SJCRH30 (cell line): ENCODE measurements around the gene SYT7. TPM values are rescaled to one million over a fixed set of nuclear protein-coding genes. Genes with fewer than 3 reads are reported as not detected.
A peak's percentile ranks its signal among the peaks of the same experiment; 100 is the strongest.

Experiments
- DNase-seq, 2 experiments: peaks; one replicate each; pipeline ENCODE4 v3.0.0-alpha.2; 2015 to 2020
- H3K27ac ChIP-seq: fragments of 250-450 bp; sonication (Bioruptor Pico); 2 replicates; pipeline ENCODE4 v1.5.1; 2020; ENCODE audit warnings: mild to moderate bottlenecking, moderate library complexity
- H3K27me3 ChIP-seq: fragments of 250-450 bp; sonication (Bioruptor Pico); 2 replicates; pipeline ENCODE4 v1.5.1; 2020; ENCODE audit warnings: mild to moderate bottlenecking, moderate library complexity
- H3K36me3 ChIP-seq: fragments of 250-450 bp; sonication (Bioruptor Pico); 2 replicates; pipeline ENCODE4 v1.5.1; 2020; ENCODE audit warnings: mild to moderate bottlenecking, moderate library complexity
- H3K4me1 ChIP-seq: fragments of 250-450 bp; sonication (Bioruptor Pico); 2 replicates; pipeline ENCODE4 v1.5.1; 2020; ENCODE audit warnings: mild to moderate bottlenecking, moderate library complexity
- H3K4me3 ChIP-seq: fragments of 250-450 bp; sonication (Bioruptor Pico); 2 replicates; pipeline ENCODE4 v1.5.1; 2020; ENCODE audit warnings: mild to moderate bottlenecking, moderate library complexity
- H3K9me3 ChIP-seq: fragments of 250-450 bp; sonication (Bioruptor Pico); replicated peaks from 2 replicates; pipeline ENCODE4 v1.5.1; 2020; ENCODE audit warnings: mild to moderate bottlenecking, moderate library complexity
- total RNA-seq: library from RNA; depleted of rRNA; stranded (reverse); fragments of >200 nt; shearing (Covaris generic); gene quantifications from 2 replicates; pipeline ENCODE4 v1.2.3, GENCODE V29; 2014

The SYT7 gene
- total RNA-seq, 1 experiment from 2014 or later, result 1.1 TPM

- Histone ChIP-seq H3K9me3 (no peaks in the 10 kb centered on the region), H3K4me3 (no peak overlapping the region), H3K27me3 (no peaks in the 10 kb centered on the region), H3K36me3 (no peaks in the 10 kb centered on the region), H3K4me1 (no peaks in the 10 kb centered on the region), H3K27ac (no peak overlapping the region)
- no peak for DNase-seq
These were observed 20.1 kb downstream of the SYT7 start for GRCh38 chr11:61560751-61561150.

- Histone ChIP-seq H3K36me3 (no peaks in the 10 kb centered on the region), H3K4me3 (no peak overlapping the region), H3K9me3 (no peaks in the 10 kb centered on the region), H3K27me3 (no peaks in the 10 kb centered on the region; the same call in 1 of the 2 replicates), H3K4me1 (peaks cover 10% of the 10 kb centered on the region), H3K27ac (no peak overlapping the region)
- peak in 1 of 2 experiments; percentile 23 for DNase-seq
These were observed 24.3 kb downstream of the SYT7 start for GRCh38 chr11:61556621-61557020.

GRCh38 chr11:61555978-61556377, 24.9 kb downstream of the SYT7 start:
- no peak overlapping the region for H3K4me3 ChIP-seq
- H3K9me3 ChIP-seq, result no peaks in the 10 kb centered on the region
- H3K27ac ChIP-seq, result no peak overlapping the region
- no peak for DNase-seq
- H3K27me3 ChIP-seq, result no peaks in the 10 kb centered on the region; the same call in 1 of the 2 replicates
- no peaks in the 10 kb centered on the region for H3K36me3 ChIP-seq
- H3K4me1 ChIP-seq, result peaks cover 10% of the 10 kb centered on the region

GRCh38 chr11:61555051-61555969, 25.6 kb downstream of the SYT7 start:
- Histone ChIP-seq H3K36me3 (no peaks in the 10 kb centered on the region), H3K27ac (no peak overlapping the region), H3K4me1 (peaks cover 10% of the 10 kb centered on the region), H3K9me3 (no peaks in the 10 kb centered on the region), H3K27me3 (no peaks in the 10 kb centered on the region; the same call in 1 of the 2 replicates), H3K4me3 (no peak overlapping the region)
- no peak for DNase-seq

GRCh38 chr11:61554172-61554988, 26.5 kb downstream of the SYT7 start:
- Histone ChIP-seq H3K27ac (no peak overlapping the region), H3K27me3 (no peaks in the 10 kb centered on the region; the same call in 1 of the 2 replicates), H3K36me3 (no peaks in the 10 kb centered on the region), H3K4me1 (peaks cover 10% of the 10 kb centered on the region), H3K4me3 (no peak overlapping the region), H3K9me3 (no peaks in the 10 kb centered on the region)
- no peak for DNase-seq

- DNase-seq, result peak; percentile 53 to 66
- H3K4me1 ChIP-seq, result peaks cover 10% of the 10 kb centered on the region
- H3K9me3 ChIP-seq, result no peaks in the 10 kb centered on the region
- no peaks in the 10 kb centered on the region for H3K36me3 ChIP-seq
- H3K4me3 ChIP-seq, result no peak overlapping the region
- H3K27ac ChIP-seq, result no peak overlapping the region
- no peaks in the 10 kb centered on the region; the same call in 1 of the 2 replicates for H3K27me3 ChIP-seq
These were observed 27.3 kb downstream of the SYT7 start for GRCh38 chr11:61553373-61554171.

- Histone ChIP-seq H3K4me1 (peaks cover 10% of the 10 kb centered on the region), H3K9me3 (no peaks in the 10 kb centered on the region), H3K36me3 (no peaks in the 10 kb centered on the region), H3K4me3 (no peak overlapping the region), H3K27me3 (no peaks in the 10 kb centered on the region; the same call in 1 of the 2 replicates), H3K27ac (no peak overlapping the region)
- no peak for DNase-seq
These were observed 28.7 kb downstream of the SYT7 start for GRCh38 chr11:61552108-61552635.

GRCh38 chr11:61551634-61552033, 29.2 kb downstream of the SYT7 start:
- no peak overlapping the region for H3K27ac ChIP-seq
- no peaks in the 10 kb centered on the region; the same call in 1 of the 2 replicates for H3K27me3 ChIP-seq
- peaks cover 10% of the 10 kb centered on the region for H3K4me1 ChIP-seq

GRCh38 chr11:61550665-61551227, 30.1 kb downstream of the SYT7 start:
- Histone ChIP-seq H3K27me3 (no peaks in the 10 kb centered on the region; the same call in 1 of the 2 replicates), H3K4me1 (peaks cover 10% of the 10 kb centered on the region), H3K4me3 (no peak overlapping the region), H3K9me3 (no peaks in the 10 kb centered on the region), H3K36me3 (no peaks in the 10 kb centered on the region), H3K27ac (no peak overlapping the region)
- no peak for DNase-seq

More at GRCh38 chr11:61551634-61552033, 29.2 kb downstream of the SYT7 start:
- Histone ChIP-seq H3K9me3 (no peaks in the 10 kb centered on the region), H3K4me3 (no peak overlapping the region), H3K36me3 (no peaks in the 10 kb centered on the region)
- no peak for DNase-seq

GRCh38 chr11:61549662-61550568, 31.0 kb downstream of the SYT7 start:
- no peak overlapping the region for H3K4me3 ChIP-seq
- no peaks in the 10 kb centered on the region; the same call in 1 of the 2 replicates for H3K27me3 ChIP-seq
- DNase-seq, result no peak
- peaks cover 10% of the 10 kb centered on the region for H3K4me1 ChIP-seq
- H3K9me3 ChIP-seq, result no peaks in the 10 kb centered on the region
- H3K36me3 ChIP-seq, result no peaks in the 10 kb centered on the region
- H3K27ac ChIP-seq, result no peak overlapping the region

GRCh38 chr11:61549177-61549576, 31.7 kb downstream of the SYT7 start:
- no peaks in the 10 kb centered on the region; the same call in 1 of the 2 replicates for H3K27me3 ChIP-seq
- H3K4me1 ChIP-seq, result peaks cover 10% of the 10 kb centered on the region
- no peaks in the 10 kb centered on the region for H3K9me3 ChIP-seq
- no peak for DNase-seq
- H3K36me3 ChIP-seq, result no peaks in the 10 kb centered on the region
- no peak overlapping the region for H3K4me3 ChIP-seq
- H3K27ac ChIP-seq, result no peak overlapping the region

GRCh38 chr11:61547246-61547645, 33.6 kb downstream of the SYT7 start:
- H3K27ac ChIP-seq, result no peak overlapping the region
- H3K36me3 ChIP-seq, result no peaks in the 10 kb centered on the region
- no peak overlapping the region for H3K4me3 ChIP-seq
- DNase-seq, result no peak
- H3K4me1 ChIP-seq, result peaks cover 5% of the 10 kb centered on the region; the same call in 1 of the 2 replicates
- H3K27me3 ChIP-seq, result no peaks in the 10 kb centered on the region
- H3K9me3 ChIP-seq, result no peaks in the 10 kb centered on the region

GRCh38 chr11:61546663-61547062, 34.2 kb downstream of the SYT7 start:
- DNase-seq, result no peak
- no peaks in the 10 kb centered on the region for H3K36me3 ChIP-seq
- peaks cover 11% of the 10 kb centered on the region for H3K4me1 ChIP-seq
- no peaks in the 10 kb centered on the region for H3K9me3 ChIP-seq
- no peak overlapping the region for H3K27ac ChIP-seq
- no peak overlapping the region for H3K4me3 ChIP-seq
- no peaks in the 10 kb centered on the region for H3K27me3 ChIP-seq
